ENCODE data around the gene NFASC.

Gene NFASC

GRCh38 chr1:204867666-204868339 is 2.9 kb upstream of the NFASC start:
- TF ChIP-seq SIN3A (IDR thresholded peaks at IDR 0.05; ENCODE audit: borderline replicate concordance, insufficient read depth, low read length): no peak

GRCh38 chr1:204868340-204868700 is 2.3 kb upstream of the NFASC start:
- TF ChIP-seq POLR2AphosphoS5 (IDR thresholded peaks at IDR 0.05; ENCODE audit: low read depth, low read length) (no peak), TAF1 (IDR thresholded peaks at IDR 0.05; ENCODE audit: borderline replicate concordance, insufficient read depth, low read length) (no peak), FOXP2 (optimal IDR thresholded peaks at IDR 0.05; ENCODE audit: borderline replicate concordance, extremely low read depth, extremely low read length, insufficient read depth) (no peak), REST (IDR thresholded peaks at IDR 0.05; ENCODE audit: insufficient read depth in 1 of 2, low read depth in 2 of 2, low read length in 2 of 2) (no peak), SIN3A (IDR thresholded peaks at IDR 0.05; ENCODE audit: borderline replicate concordance, insufficient read depth, low read length) (no peak)

- TF ChIP-seq REST (IDR thresholded peaks at IDR 0.05; ENCODE audit: insufficient read depth in 1 of 2, low read depth in 2 of 2, low read length in 2 of 2) (no peak), POLR2AphosphoS5 (IDR thresholded peaks at IDR 0.05; ENCODE audit: low read depth, low read length) (no peak), FOXP2 (optimal IDR thresholded peaks at IDR 0.05; ENCODE audit: borderline replicate concordance, extremely low read depth, extremely low read length, insufficient read depth) (no peak), TAF1 (IDR thresholded peaks at IDR 0.05; ENCODE audit: borderline replicate concordance, insufficient read depth, low read length) (no peak), SIN3A (IDR thresholded peaks at IDR 0.05; ENCODE audit: borderline replicate concordance, insufficient read depth, low read length) (no peak)
These were observed 1.6 kb upstream of the NFASC start for GRCh38 chr1:204869097-204869496.

- TF ChIP-seq FOXP2 (optimal IDR thresholded peaks at IDR 0.05; ENCODE audit: borderline replicate concordance, extremely low read depth, extremely low read length, insufficient read depth): no peak
- TF ChIP-seq TAF1 (IDR thresholded peaks at IDR 0.05; ENCODE audit: borderline replicate concordance, insufficient read depth, low read length): no peak
These were observed 859 bp downstream of the NFASC start for GRCh38 chr1:204871405-204872037.

- TF ChIP-seq FOXP2 (optimal IDR thresholded peaks at IDR 0.05; ENCODE audit: borderline replicate concordance, extremely low read depth, extremely low read length, insufficient read depth): no peak
- no peak for TF ChIP-seq SIN3A (IDR thresholded peaks at IDR 0.05; ENCODE audit: borderline replicate concordance, insufficient read depth, low read length)
These were observed 1.7 kb downstream of the NFASC start for GRCh38 chr1:204872262-204872881.

- TF ChIP-seq SIN3A (IDR thresholded peaks at IDR 0.05; ENCODE audit: borderline replicate concordance, insufficient read depth, low read length) (no peak), REST (IDR thresholded peaks at IDR 0.05; ENCODE audit: insufficient read depth in 1 of 2, low read depth in 2 of 2, low read length in 2 of 2) (no peak), FOXP2 (optimal IDR thresholded peaks at IDR 0.05; ENCODE audit: borderline replicate concordance, extremely low read depth, extremely low read length, insufficient read depth) (no peak), TAF1 (IDR thresholded peaks at IDR 0.05; ENCODE audit: borderline replicate concordance, insufficient read depth, low read length) (no peak), POLR2AphosphoS5 (IDR thresholded peaks at IDR 0.05; ENCODE audit: low read depth, low read length) (no peak)
These were observed 2.5 kb downstream of the NFASC start for GRCh38 chr1:204873176-204873575.
